ENCODE data around the gene GRK3. TPM values are rescaled to one million over a fixed set of nuclear protein-coding genes. Genes with fewer than 3 reads are reported as not detected.

The GRK3 gene
- total RNA-seq, 1 experiment from 2014 or later: 0.37 TPM

DNA sequence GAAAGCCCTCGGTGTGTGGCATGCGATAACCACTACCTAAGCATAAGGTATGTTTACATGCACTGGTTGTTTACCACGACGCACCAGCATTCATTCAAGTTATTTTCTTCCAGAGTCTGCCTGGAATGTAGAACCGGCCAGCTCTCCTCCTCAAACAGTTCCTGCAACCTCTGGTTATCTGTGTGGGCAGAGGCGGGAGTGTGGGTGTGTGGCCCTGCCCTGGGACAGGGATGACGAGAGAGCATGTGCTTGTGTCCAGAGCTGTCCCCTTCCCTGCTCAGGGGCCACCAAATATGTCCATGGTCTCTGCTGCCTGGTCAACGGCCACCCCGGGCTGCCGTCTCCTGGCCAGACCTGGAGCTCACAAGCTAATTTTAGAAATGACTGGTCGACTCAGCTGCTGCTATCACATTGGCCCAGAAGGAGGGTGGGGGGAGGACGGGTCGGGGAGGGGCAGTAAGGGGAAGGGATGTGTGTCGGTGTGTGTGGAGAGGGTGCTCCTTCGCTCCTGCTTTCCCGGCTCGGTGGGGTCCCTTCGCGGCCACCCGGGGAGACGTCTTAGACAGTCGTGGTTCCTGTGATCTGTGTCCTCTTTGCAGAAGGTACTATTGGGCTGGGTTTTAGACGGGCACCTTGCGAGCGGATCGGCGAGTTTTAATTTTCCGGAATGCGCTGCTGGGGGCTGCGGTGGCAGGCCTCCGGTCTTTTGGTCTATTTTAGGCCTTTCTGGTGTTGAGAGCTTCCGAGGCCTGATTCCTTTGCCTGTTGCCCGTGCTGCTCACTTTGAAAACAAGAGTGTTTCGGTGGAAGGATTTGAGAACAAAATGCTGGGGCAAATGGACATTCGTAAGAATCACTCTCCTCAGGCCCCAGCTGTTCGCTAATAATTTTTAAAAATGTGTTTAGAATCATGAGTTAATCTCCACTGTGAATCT is 177.5 kb downstream of the GRK3 start, which contains the start of gene MYO18B:
Gene MYO18B, plus strand, starts transcription at position 497 of the 935 bp plus-strand sequence. CDS start 18,905 bp downstream, outside the sequence.
- H3K27ac ChIP-seq: no peak within 1 kb of the TSS
- intact Hi-C loops (cut with micrococcal nuclease; ENCODE audit: unreplicated experiment): no loop called here
- no peaks in the 10 kb centered on the region for H3K9me2 ChIP-seq (ENCODE audit: insufficient read depth)
- no peak within 1 kb of the TSS for H3K4me3 ChIP-seq
- no peak for TF ChIP-seq EZH2 (IDR thresholded peaks at IDR 0.05; ENCODE audit: low read depth)
- TF ChIP-seq, protein P1, sequence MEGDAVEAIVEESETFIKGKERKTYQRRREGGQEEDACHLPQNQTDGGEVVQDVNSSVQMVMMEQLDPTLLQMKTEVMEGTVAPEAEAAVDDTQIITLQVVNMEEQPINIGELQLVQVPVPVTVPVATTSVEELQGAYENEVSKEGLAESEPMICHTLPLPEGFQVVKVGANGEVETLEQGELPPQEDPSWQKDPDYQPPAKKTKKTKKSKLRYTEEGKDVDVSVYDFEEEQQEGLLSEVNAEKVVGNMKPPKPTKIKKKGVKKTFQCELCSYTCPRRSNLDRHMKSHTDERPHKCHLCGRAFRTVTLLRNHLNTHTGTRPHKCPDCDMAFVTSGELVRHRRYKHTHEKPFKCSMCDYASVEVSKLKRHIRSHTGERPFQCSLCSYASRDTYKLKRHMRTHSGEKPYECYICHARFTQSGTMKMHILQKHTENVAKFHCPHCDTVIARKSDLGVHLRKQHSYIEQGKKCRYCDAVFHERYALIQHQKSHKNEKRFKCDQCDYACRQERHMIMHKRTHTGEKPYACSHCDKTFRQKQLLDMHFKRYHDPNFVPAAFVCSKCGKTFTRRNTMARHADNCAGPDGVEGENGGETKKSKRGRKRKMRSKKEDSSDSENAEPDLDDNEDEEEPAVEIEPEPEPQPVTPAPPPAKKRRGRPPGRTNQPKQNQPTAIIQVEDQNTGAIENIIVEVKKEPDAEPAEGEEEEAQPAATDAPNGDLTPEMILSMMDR (conservative IDR thresholded peaks at IDR 0.05): no peak
- no peak within 1 kb of the TSS for H2AFZ ChIP-seq
- 0 out of 2 replicates have a peak, but pooled peaks cover 3% of the 10 kb centered on the region for H3K27me3 ChIP-seq (ENCODE audit: insufficient read depth, low read depth)
- CTCF ChIA-PET: no interaction called here
- no peaks in the 10 kb centered on the region for H3K36me3 ChIP-seq (ENCODE audit: low read depth)
- POLR2A ChIA-PET (ENCODE audit: unreplicated experiment): no interaction called here
- H4K20me1 ChIP-seq (ENCODE audit: insufficient read depth): no peaks in the 10 kb centered on the region
- H3K4me1 ChIP-seq (replicated peaks; ENCODE audit: insufficient read depth): peaks cover 9% of the 10 kb centered on the region
- H3K79me2 ChIP-seq (ENCODE audit: low read depth): no peaks in the 10 kb centered on the region
- H3F3A ChIP-seq (ENCODE audit: insufficient read depth, low read depth): peaks cover 3% of the 10 kb centered on the region; the same call in 1 of the 2 replicates
- no peak for DNase-seq
- no peaks in the 10 kb centered on the region for H3K9me3 ChIP-seq (ENCODE audit: insufficient read depth, low read depth)
- no peak within 1 kb of the TSS for H3K4me2 ChIP-seq
- no TSS peak for BruUV-seq (replicated peaks)

DNA sequence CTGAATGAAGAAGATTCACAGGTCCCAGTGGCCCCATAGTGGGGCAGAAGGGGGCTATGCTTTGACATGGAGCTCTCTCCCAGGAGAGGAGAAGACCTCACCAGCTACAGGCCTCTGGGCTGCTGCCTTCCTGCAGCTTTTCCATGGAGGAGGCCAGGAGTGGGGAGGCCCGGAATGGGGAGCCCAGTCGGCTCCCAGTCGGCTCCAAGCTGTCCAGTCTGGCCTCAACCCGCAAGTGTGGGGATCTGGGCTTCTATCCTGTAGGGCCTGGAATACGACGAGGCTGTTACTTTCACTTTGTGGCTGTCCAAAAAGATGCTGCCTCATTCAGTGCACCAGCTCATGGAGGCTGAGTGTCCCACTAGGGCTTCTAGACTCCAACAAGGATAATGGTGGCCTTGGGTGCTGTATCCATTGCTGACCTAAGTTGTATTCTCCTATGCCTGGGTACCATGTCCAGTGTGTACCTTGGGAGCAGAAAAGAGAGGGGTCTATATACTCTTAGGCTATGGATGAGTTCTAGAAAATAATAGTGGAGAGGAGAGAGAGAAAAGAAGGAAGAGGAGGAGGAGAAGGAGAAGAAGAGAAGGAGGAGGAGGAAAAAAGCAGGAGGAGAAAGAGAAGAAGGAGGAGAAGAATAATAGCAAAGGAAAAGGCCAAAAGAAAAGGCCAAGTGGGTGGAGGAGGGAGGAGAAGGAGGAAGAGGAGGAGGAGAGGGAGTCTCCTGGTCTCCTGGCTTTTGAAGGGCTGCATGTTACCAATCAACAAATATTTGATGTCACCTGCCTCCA is 178.6 kb downstream of the GRK3 start:
- BruUV-seq (replicated peaks): no TSS peak
- Histone ChIP-seq H2AFZ (no peak overlapping the region), H3K27me3 (ENCODE audit: insufficient read depth, low read depth) (0 out of 2 replicates have a peak, but pooled peaks cover 3% of the 10 kb centered on the region), H3F3A (ENCODE audit: insufficient read depth, low read depth) (peaks cover 8% of the 10 kb centered on the region; the same call in 1 of the 2 replicates), H3K4me3 (no peak overlapping the region), H3K9me2 (ENCODE audit: insufficient read depth) (no peaks in the 10 kb centered on the region), H3K27ac (no peak overlapping the region), H4K20me1 (ENCODE audit: insufficient read depth) (no peaks in the 10 kb centered on the region), H3K4me1 (replicated peaks; ENCODE audit: insufficient read depth) (peaks cover 13% of the 10 kb centered on the region), H3K79me2 (ENCODE audit: low read depth) (no peaks in the 10 kb centered on the region), H3K4me2 (no peak overlapping the region), H3K9me3 (ENCODE audit: insufficient read depth, low read depth) (no peaks in the 10 kb centered on the region), H3K36me3 (ENCODE audit: low read depth) (no peaks in the 10 kb centered on the region)
- TF ChIP-seq EZH2 (IDR thresholded peaks at IDR 0.05; ENCODE audit: low read depth): no peak
- TF ChIP-seq, protein P1 (conservative IDR thresholded peaks at IDR 0.05): no peak
- intact Hi-C loops (cut with micrococcal nuclease; ENCODE audit: unreplicated experiment): no loop called here
- no peak for DNase-seq
- POLR2A ChIA-PET (ENCODE audit: unreplicated experiment): no interaction called here
- CTCF ChIA-PET: no interaction called here

DNA sequence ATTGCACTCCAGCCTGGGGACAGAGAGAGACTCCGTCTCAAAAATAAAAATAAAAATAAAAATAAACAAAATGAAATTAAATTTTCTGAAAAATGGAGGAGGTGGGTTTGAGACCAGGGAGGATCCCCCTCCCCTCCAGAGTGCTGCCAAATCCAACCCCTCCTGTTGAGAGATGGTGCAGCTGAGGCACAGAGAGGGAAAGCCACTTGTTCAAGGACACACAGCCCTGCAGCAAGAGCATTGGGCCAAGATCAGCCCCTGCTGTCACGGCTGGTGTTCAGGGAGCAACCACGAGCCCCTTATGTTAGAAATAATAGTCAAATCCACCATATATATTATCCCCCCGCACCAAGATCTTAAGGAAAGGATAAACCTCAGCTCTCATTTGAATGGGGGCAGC is 180.2 kb downstream of the GRK3 start:
- H3K9me3 ChIP-seq (ENCODE audit: insufficient read depth, low read depth): no peaks in the 10 kb centered on the region
- H3K4me2 ChIP-seq: no peak overlapping the region
- BruUV-seq (replicated peaks): no TSS peak
- H3K4me3 ChIP-seq: no peak overlapping the region
- peaks cover 8% of the 10 kb centered on the region; the same call in 1 of the 2 replicates for H3F3A ChIP-seq (ENCODE audit: insufficient read depth, low read depth)
- no peak for DNase-seq
- no peak overlapping the region for H2AFZ ChIP-seq
- no peaks in the 10 kb centered on the region for H4K20me1 ChIP-seq (ENCODE audit: insufficient read depth)
- ChIA-PET POLR2A (ENCODE audit: unreplicated experiment) (no interaction called here), CTCF (no interaction called here)
- 0 out of 2 replicates have a peak, but pooled peaks cover 3% of the 10 kb centered on the region for H3K27me3 ChIP-seq (ENCODE audit: insufficient read depth, low read depth)
- no peak overlapping the region for H3K27ac ChIP-seq
- peaks cover 14% of the 10 kb centered on the region for H3K4me1 ChIP-seq (replicated peaks; ENCODE audit: insufficient read depth)
- intact Hi-C loops (cut with micrococcal nuclease; ENCODE audit: unreplicated experiment): no loop called here
- TF ChIP-seq EZH2 (IDR thresholded peaks at IDR 0.05; ENCODE audit: low read depth): no peak
- TF ChIP-seq, protein P1 (conservative IDR thresholded peaks at IDR 0.05): no peak
- no peaks in the 10 kb centered on the region for H3K36me3 ChIP-seq (ENCODE audit: low read depth)
- no peaks in the 10 kb centered on the region for H3K79me2 ChIP-seq (ENCODE audit: low read depth)
- no peaks in the 10 kb centered on the region for H3K9me2 ChIP-seq (ENCODE audit: insufficient read depth)
